ENCODE results near the gene LTBR. TPM values are rescaled to one million over a fixed set of nuclear protein-coding genes. Genes with fewer than 3 reads are reported as not detected.

LTBR gene
- total RNA-seq, 1 donor = 121 TPM

DNA sequence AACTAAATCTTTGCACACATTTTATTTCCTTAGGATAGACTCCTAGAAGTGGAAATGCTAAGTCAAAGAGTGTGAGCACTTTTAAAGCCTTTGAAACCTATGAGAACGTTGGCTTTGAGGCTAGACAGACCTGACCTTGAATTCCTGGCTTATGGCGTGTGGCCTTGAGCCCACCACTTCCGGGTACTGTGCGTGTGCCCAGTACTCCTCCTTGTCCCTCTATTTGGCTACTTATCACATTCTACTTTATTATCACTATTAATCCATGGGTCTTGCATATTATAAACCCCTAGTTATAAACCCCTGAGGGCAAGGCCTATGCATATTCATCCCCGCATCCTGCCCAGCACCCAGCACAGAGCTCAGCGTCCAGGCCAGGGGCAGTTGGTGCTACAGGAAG is 34.8 kb downstream of the LTBR start:
- Histone ChIP-seq H3K4me1 (ENCODE audit: insufficient read depth, low read length) (peaks cover 2% of the 10 kb centered on the region), H4K20me1 (ENCODE audit: insufficient read depth, low read length) (no peaks in the 10 kb centered on the region), H3K79me2 (ENCODE audit: insufficient read depth, low read length) (no peaks in the 10 kb centered on the region), H3K27ac (ENCODE audit: low read depth, low read length) (no peak overlapping the region), H3K27me3 (ENCODE audit: insufficient read depth, low read length) (no peaks in the 10 kb centered on the region), H2AFZ (ENCODE audit: low read length) (no peak overlapping the region), H3K9me3 (ENCODE audit: low read depth, low read length) (no peaks in the 10 kb centered on the region), H3K36me3 (ENCODE audit: insufficient read depth, low read length) (no peaks in the 10 kb centered on the region), H3K4me3 (ENCODE audit: insufficient read depth, low read length) (no peak overlapping the region), H3K4me2 (ENCODE audit: insufficient read depth, low read length) (no peak overlapping the region)
- TF ChIP-seq, protein P1, sequence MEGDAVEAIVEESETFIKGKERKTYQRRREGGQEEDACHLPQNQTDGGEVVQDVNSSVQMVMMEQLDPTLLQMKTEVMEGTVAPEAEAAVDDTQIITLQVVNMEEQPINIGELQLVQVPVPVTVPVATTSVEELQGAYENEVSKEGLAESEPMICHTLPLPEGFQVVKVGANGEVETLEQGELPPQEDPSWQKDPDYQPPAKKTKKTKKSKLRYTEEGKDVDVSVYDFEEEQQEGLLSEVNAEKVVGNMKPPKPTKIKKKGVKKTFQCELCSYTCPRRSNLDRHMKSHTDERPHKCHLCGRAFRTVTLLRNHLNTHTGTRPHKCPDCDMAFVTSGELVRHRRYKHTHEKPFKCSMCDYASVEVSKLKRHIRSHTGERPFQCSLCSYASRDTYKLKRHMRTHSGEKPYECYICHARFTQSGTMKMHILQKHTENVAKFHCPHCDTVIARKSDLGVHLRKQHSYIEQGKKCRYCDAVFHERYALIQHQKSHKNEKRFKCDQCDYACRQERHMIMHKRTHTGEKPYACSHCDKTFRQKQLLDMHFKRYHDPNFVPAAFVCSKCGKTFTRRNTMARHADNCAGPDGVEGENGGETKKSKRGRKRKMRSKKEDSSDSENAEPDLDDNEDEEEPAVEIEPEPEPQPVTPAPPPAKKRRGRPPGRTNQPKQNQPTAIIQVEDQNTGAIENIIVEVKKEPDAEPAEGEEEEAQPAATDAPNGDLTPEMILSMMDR (IDR thresholded peaks at IDR 0.05; ENCODE audit: extremely low read depth, low read depth, low read length) = no peak
- no peak for DNase-seq (ENCODE audit: insufficient read length, low spot score, missing footprints)

DNA sequence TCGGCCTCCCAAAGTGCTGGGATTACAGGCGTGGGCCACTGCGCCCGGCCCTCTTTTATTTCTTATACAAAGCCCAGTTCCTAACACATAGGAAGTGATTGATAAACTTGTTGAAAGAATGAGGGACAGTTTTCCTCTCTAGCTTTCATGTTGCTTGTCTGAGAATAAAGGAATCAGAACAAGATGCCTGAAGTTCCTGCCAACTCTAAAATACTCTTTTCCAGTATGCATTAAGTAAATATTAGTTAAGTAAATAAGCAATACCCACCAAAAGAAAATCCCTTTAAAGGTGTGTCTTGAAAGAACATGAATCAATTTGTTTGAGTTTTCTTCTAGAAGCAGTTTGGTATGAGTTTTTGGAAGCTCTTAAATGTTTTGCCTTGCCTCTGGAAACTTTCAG is 36.4 kb downstream of the LTBR start:
- Histone ChIP-seq H2AFZ (ENCODE audit: low read length) (peak overlapping the region; percentile 31), H3K79me2 (ENCODE audit: insufficient read depth, low read length) (no peaks in the 10 kb centered on the region), H3K4me2 (ENCODE audit: insufficient read depth, low read length) (no peak overlapping the region), H3K36me3 (ENCODE audit: insufficient read depth, low read length) (no peaks in the 10 kb centered on the region), H3K4me1 (ENCODE audit: insufficient read depth, low read length) (peaks cover 2% of the 10 kb centered on the region), H3K4me3 (ENCODE audit: insufficient read depth, low read length) (no peak overlapping the region), H4K20me1 (ENCODE audit: insufficient read depth, low read length) (no peaks in the 10 kb centered on the region), H3K9me3 (ENCODE audit: low read depth, low read length) (no peaks in the 10 kb centered on the region), H3K27ac (ENCODE audit: low read depth, low read length) (no peak overlapping the region), H3K27me3 (ENCODE audit: insufficient read depth, low read length) (no peaks in the 10 kb centered on the region)
- TF ChIP-seq, protein P1 (IDR thresholded peaks at IDR 0.05; ENCODE audit: extremely low read depth, low read depth, low read length) = no peak
- DNase-seq (ENCODE audit: insufficient read length, low spot score, missing footprints) = no peak

DNA sequence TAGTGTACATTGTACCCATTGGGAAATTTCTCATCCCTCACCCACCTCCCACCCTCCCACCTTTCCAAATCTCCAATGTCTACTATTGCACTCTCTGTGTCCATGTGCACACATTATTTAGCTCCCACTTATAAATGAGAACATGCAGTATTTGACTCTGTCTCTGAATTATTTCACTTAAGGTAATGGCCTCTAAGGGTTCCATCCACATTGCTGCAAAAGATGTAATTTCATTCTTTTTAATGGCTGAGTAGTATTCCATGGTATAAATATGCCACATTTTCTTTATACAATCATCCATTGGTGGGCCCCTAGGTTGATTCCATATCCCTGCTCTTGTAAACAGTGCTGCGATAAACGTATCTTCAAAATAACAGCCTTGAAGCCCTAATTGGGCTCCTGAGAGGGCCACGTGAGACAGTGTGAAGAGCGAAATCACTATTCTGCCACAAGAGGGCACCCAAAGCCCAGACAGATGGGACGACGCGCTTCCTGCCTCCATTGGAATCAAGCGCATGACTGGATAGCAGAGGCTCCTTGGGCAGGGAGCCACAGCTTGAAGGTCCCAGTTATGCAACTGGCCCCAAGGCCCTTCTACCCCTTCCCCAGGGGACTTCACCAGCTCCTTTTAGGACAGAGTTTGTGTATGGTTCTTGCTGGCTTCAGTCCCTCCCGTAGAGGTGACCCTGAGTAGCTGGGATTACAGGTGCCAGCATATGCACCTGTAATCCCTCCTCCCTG is 39.5 kb downstream of the LTBR start:
- H3K4me2 ChIP-seq (ENCODE audit: insufficient read depth, low read length) = no peak overlapping the region

DNA sequence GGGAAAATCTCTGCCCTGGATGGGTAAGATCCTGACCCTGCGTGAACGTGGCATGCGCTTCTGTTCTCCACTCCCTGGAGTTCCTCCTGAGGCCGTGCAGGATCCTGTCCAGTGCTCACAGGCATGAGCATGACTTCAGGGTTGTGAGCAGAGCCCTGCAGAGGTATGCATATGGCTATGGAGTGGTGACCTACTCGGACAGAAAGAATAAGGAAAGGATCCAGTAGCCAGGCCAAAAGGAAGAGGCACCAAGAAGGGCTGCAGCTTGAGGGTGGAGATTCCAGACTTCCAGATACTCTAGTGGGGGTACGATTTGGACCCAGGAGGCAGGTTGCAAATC is 40.0 kb downstream of the LTBR start:
- H3K79me2 ChIP-seq (ENCODE audit: insufficient read depth, low read length) = no peaks in the 10 kb centered on the region
- H3K27ac ChIP-seq (ENCODE audit: low read depth, low read length) = no peak overlapping the region
- no peak overlapping the region for H3K4me3 ChIP-seq (ENCODE audit: insufficient read depth, low read length)
- H3K9me3 ChIP-seq (ENCODE audit: low read depth, low read length) = no peaks in the 10 kb centered on the region
- H3K4me2 ChIP-seq (ENCODE audit: insufficient read depth, low read length) = no peak overlapping the region
- DNase-seq (ENCODE audit: insufficient read length, low spot score, missing footprints) = no peak
- H4K20me1 ChIP-seq (ENCODE audit: insufficient read depth, low read length) = no peaks in the 10 kb centered on the region
- H3K36me3 ChIP-seq (ENCODE audit: insufficient read depth, low read length) = no peaks in the 10 kb centered on the region
- H2AFZ ChIP-seq (ENCODE audit: low read length) = no peak overlapping the region
- TF ChIP-seq, protein P1 (IDR thresholded peaks at IDR 0.05; ENCODE audit: extremely low read depth, low read depth, low read length) = no peak
- no peaks in the 10 kb centered on the region for H3K27me3 ChIP-seq (ENCODE audit: insufficient read depth, low read length)
- peaks cover 2% of the 10 kb centered on the region for H3K4me1 ChIP-seq (ENCODE audit: insufficient read depth, low read length)

More for the DNA sequence above, 39.5 kb downstream of the LTBR start:
- Histone ChIP-seq H4K20me1 (ENCODE audit: insufficient read depth, low read length) (no peaks in the 10 kb centered on the region), H3K79me2 (ENCODE audit: insufficient read depth, low read length) (no peaks in the 10 kb centered on the region), H3K27me3 (ENCODE audit: insufficient read depth, low read length) (no peaks in the 10 kb centered on the region), H3K4me1 (ENCODE audit: insufficient read depth, low read length) (peaks cover 2% of the 10 kb centered on the region), H3K27ac (ENCODE audit: low read depth, low read length) (no peak overlapping the region), H3K9me3 (ENCODE audit: low read depth, low read length) (no peaks in the 10 kb centered on the region), H3K4me3 (ENCODE audit: insufficient read depth, low read length) (no peak overlapping the region), H2AFZ (ENCODE audit: low read length) (no peak overlapping the region), H3K36me3 (ENCODE audit: insufficient read depth, low read length) (no peaks in the 10 kb centered on the region)
- peak; percentile 95 for DNase-seq (ENCODE audit: insufficient read length, low spot score, missing footprints)
- TF ChIP-seq, protein P1 (IDR thresholded peaks at IDR 0.05; ENCODE audit: extremely low read depth, low read depth, low read length) = peak; percentile 94
